Spleen (tissue), 7 donors: ENCODE data around the gene ASXL3.

Experiments
- POLR2A ChIP-seq, 3 donors: fragments of 450-650 bp; IDR thresholded peaks; one replicate each; pipeline ENCODE4 v1.5.1; 2017; ENCODE audit warnings: antibody characterized with exemption in 3 of 3, mild to moderate bottlenecking in 1 of 3
- TF ChIP-seq, protein P1 (sequence below), 11 experiments: fragments of 200-600 bp in 7 of 11; fragments of 450-650 bp in 4 of 11; sonication (generic) in 4 of 11; IDR thresholded peaks in 8 of 11; conservative IDR thresholded peaks in 3 of 11; 1 replicate in 7 of 11; 2 replicates in 4 of 11; pipeline versions ENCODE4 v1.4.0 to v1.8.0; 2016 to 2021; ENCODE audit warnings: antibody characterized with exemption in 11 of 11, inconsistent platforms in 4 of 11, mild to moderate bottlenecking in 1 of 11
- donor health status: DM: no; HTN: no; CAD: no; lungs with moderate emphysema.
- donor health status: DM: no; HTN: no; CAD: no.
- donor health status: DM: no; HTN: no; CAD: no.

DNA sequence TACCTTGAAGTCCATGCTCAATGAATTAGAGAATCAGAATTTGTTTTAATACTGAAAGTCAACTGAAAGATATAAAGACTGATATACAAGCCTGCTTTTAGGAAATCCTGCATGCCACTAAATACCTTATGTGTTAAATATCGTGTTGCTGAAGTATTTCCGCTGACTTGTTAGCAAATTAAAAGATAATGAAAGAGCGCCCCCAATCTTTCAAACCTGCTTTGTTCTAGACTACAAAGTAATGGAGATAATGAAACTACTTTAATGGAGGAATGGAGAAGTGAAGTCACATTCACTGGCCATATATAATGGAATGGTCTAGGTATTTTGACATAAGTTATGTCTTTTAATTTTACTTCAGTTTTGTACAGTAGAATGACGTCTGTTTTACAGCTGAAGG, 95.7 kb downstream of the ASXL3 start:
- TF ChIP-seq, protein P1, sequence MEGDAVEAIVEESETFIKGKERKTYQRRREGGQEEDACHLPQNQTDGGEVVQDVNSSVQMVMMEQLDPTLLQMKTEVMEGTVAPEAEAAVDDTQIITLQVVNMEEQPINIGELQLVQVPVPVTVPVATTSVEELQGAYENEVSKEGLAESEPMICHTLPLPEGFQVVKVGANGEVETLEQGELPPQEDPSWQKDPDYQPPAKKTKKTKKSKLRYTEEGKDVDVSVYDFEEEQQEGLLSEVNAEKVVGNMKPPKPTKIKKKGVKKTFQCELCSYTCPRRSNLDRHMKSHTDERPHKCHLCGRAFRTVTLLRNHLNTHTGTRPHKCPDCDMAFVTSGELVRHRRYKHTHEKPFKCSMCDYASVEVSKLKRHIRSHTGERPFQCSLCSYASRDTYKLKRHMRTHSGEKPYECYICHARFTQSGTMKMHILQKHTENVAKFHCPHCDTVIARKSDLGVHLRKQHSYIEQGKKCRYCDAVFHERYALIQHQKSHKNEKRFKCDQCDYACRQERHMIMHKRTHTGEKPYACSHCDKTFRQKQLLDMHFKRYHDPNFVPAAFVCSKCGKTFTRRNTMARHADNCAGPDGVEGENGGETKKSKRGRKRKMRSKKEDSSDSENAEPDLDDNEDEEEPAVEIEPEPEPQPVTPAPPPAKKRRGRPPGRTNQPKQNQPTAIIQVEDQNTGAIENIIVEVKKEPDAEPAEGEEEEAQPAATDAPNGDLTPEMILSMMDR (IDR thresholded peaks at IDR 0.05 in 8 of 11, conservative IDR thresholded peaks at IDR 0.05 in 3 of 11) = no peak
- TF ChIP-seq POLR2A (IDR thresholded peaks at IDR 0.05) = no peak
